ENCODE measurements around the gene ATG4C.
"Not testable (repeated sequence)": the region's sequence is repeated elsewhere in the genome, so short reads cannot be mapped to it uniquely, and the experiment has no call there.

The ATG4C gene

GRCh38 chr1:62778208-62778607 lies 5.7 kb upstream of the ATG4C start:
- DNase-seq, result no peak

GRCh38 chr1:62781841-62782543 lies 1.9 kb upstream of the ATG4C start:
- no peak for DNase-seq

GRCh38 chr1:62782544-62783212 lies 1.3 kb upstream of the ATG4C start:
- DNase-seq, result not testable (repeated sequence)

GRCh38 chr1:62784509-62785365 lies 805 bp downstream of the ATG4C start:
- no peak for DNase-seq

- DNase-seq, result no peak
Measured at GRCh38 chr1:62790716-62791115, 6.8 kb downstream of the ATG4C start.

- DNase-seq, result no peak
Measured at GRCh38 chr1:62794053-62794452, 10.1 kb downstream of the ATG4C start.

- DNase-seq, result no peak
Measured at GRCh38 chr1:62796221-62796620, 12.3 kb downstream of the ATG4C start.

- no peak for DNase-seq
Measured at GRCh38 chr1:62799688-62800087, 15.8 kb downstream of the ATG4C start.

GRCh38 chr1:62800281-62800680 lies 16.3 kb downstream of the ATG4C start:
- no peak for DNase-seq

GRCh38 chr1:62800825-62801306 lies 16.9 kb downstream of the ATG4C start:
- no peak for DNase-seq

- DNase-seq, result no peak
Measured at GRCh38 chr1:62809788-62810187, 25.9 kb downstream of the ATG4C start.

- DNase-seq, result no peak
Measured at GRCh38 chr1:62810420-62811274, 26.7 kb downstream of the ATG4C start.

- DNase-seq, result no peak
Measured at GRCh38 chr1:62823556-62823955, 39.6 kb downstream of the ATG4C start.

- DNase-seq, result no peak
Measured at GRCh38 chr1:62826901-62827300, 43.0 kb downstream of the ATG4C start.

- DNase-seq, result not testable (repeated sequence)
Measured at GRCh38 chr1:62827786-62828185, 43.9 kb downstream of the ATG4C start.

GRCh38 chr1:62832276-62832675 lies 48.3 kb downstream of the ATG4C start:
- no peak for DNase-seq

- DNase-seq, result no peak
Measured at GRCh38 chr1:62833529-62833928, 49.6 kb downstream of the ATG4C start.

- no peak for DNase-seq
Measured at GRCh38 chr1:62834400-62834961, 50.5 kb downstream of the ATG4C start.

GRCh38 chr1:62836856-62837540 lies 53.1 kb downstream of the ATG4C start:
- no peak for DNase-seq

GRCh38 chr1:62840555-62840954 lies 56.6 kb downstream of the ATG4C start:
- DNase-seq, result no peak

GRCh38 chr1:62841587-62842169 lies 57.7 kb downstream of the ATG4C start:
- peak; percentile 73 for DNase-seq
